GM12872 (cell line): ENCODE measurements around the gene PCCB.

ENCODE experiments used
- TF ChIP-seq, protein P1 (sequence below): IDR thresholded peaks from 3 replicates; pipeline ENCODE4 v1.5.1; 2011; ENCODE audit warnings: low read depth, mild to moderate bottlenecking, low read length, moderate library complexity; ENCODE audit not compliant: insufficient read depth

The PCCB gene

DNA sequence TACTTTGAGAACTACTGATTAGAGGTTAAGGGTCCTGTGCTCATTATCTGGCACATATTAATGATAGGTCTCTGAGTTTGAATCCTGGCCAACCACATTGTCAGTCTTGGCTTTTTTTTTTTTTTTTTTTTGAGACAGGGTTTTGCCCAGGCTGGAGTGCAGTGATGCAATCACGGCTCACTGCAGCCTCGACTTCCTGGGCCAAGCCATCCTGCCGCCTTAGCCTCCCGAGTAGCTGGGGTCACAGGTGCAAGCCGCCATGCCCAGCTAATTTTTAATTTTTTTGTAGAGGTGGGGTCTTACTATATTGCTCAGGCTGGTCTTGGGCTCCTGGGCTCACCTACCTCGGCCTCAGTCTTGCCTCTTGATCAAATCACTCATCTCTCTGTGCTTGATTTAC is 547 bp upstream of the PCCB start:
- TF ChIP-seq, protein P1, sequence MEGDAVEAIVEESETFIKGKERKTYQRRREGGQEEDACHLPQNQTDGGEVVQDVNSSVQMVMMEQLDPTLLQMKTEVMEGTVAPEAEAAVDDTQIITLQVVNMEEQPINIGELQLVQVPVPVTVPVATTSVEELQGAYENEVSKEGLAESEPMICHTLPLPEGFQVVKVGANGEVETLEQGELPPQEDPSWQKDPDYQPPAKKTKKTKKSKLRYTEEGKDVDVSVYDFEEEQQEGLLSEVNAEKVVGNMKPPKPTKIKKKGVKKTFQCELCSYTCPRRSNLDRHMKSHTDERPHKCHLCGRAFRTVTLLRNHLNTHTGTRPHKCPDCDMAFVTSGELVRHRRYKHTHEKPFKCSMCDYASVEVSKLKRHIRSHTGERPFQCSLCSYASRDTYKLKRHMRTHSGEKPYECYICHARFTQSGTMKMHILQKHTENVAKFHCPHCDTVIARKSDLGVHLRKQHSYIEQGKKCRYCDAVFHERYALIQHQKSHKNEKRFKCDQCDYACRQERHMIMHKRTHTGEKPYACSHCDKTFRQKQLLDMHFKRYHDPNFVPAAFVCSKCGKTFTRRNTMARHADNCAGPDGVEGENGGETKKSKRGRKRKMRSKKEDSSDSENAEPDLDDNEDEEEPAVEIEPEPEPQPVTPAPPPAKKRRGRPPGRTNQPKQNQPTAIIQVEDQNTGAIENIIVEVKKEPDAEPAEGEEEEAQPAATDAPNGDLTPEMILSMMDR, result no peak

DNA sequence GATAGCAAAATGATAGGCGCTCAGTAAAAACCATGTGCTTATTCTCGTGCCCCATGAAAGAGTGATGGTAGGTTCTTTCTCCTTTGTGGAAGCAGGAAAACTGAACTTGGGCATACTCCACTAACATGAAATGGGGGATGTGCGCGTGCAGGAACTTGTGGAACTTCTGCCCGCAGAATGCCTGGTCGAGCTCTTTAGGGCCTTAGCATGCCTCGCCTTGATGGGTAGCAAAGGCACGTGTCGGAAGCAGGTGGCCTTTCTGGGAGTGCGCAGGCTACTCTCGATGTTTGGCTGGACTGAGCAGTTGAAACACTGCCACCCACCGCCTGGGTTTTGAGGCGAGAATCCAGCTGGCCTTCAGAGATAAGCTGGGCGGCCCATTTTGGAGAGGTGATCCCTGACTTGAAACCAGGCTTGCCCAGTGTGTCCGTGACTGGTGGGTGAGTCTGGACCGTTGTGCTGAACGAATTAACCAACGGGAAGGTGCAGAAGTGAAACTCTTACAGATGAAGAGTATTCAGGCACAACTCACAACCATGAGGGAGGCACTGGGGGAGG is 842 bp downstream of the PCCB start:
- TF ChIP-seq, protein P1, result peak; percentile 38; the same call in 1 of the 3 replicates

DNA sequence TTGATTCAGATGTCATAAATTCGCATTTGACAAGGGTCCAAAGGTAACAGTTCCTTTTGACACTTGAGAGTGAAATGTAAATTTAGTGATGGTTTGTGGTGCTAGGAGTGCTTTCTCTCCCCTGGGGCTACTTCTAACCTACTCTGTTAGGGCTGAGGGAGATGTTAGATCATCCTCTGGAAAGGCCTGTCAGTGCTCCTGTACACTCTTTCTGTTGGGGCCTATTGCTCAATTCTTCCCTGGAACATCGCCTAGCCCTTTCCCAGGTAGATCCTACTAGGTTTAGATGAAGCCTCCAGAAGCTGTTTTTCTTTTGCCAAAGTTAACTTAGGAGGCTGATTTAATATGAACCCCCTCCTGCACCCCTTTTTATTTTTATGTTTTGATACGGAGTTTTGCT is 1.4 kb downstream of the PCCB start:
- TF ChIP-seq, protein P1, result no peak

DNA sequence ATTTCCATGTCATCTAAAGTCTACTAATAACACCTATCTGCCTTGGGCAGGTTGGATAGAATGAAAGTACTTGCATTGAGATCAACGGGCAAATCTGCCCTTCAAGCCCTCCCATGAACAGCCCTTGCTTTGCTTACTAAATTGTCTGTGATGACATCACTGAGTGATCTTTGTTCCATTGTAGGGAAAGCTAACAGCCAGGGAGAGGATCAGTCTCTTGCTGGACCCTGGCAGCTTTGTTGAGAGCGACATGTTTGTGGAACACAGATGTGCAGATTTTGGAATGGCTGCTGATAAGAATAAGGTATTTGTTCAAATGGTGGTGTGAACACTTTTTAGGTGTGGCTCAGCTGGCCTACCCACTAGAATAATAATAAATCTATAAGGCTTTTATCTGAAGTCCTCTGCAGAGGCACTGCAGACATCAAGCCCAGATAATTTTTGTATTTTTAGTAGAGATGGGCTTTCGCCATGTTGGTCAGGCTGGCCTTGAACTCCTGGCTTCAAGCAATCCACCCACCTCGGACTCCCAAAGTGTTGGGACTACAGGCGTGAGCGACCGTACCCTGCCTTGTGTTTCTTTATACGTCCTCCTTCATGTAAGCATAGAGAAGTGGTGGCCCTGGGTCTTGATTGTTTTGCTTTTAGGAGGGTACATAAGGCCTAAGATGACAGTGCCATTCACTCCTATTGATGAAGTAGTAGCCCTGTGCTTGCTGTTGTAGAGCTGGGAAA is 5.7 kb downstream of the PCCB start:
- TF ChIP-seq, protein P1, result no peak

DNA sequence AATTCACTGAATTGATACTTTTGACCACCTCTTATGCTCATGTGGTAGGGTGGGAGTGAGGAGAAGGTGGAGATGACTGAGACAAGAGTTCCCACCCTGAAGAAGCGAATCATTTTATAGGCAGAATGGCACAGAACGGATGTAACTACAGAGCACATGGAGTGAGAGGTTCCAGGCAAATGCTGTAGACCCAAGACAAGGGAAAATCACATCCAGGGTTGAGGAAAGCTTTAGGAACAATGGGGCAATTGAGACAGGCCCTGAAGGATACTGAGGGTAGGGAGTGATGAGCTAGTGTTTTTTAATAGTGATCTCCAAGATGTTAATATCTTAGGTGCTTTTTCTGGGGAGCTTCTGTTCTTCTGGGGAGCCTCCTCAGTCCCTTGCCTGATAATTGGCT is 8.1 kb downstream of the PCCB start:
- TF ChIP-seq, protein P1, result no peak

DNA sequence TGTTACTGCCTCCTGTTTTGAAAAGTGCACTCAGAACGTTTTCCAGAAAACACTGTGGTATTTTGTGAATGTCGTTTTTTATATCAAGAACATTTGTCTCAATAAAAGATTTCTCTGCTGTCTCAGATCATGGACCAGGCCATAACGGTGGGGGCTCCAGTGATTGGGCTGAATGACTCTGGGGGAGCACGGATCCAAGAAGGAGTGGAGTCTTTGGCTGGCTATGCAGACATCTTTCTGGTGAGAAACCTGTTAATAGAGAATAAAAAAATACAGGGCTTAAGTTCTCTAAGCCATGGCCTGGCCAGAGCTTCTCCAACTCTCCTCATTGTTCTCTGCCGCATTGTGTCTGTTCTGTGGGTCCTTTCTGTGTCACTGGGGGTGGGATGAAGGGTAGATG is 11.7 kb downstream of the PCCB start:
- TF ChIP-seq, protein P1, result no peak

DNA sequence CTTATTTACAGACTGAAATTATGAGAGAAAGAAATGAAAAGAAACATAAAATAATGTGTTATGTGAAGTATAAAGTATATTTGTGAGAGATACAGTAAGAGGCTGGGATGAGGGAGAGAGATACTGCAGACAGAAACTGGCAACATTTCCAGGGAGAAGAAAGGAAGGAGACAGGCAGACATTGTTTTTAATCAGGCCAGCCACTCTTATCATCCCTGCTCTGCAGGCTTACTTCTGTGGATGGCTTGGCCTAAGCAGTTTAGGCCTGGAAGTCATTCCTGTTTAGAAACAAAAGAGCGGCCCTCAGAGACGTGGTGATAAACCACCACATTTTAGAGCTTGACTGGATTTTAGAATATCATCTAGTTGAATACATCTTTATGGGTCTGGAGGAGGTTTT is 12.4 kb downstream of the PCCB start:
- TF ChIP-seq, protein P1, result no peak
